HL-60/S4 treated with phorbol 12-myristate 13-acetate at 8.2 ng/mL for 4 days and 3 days (cell line): ENCODE data around the gene SPINK4.

Source experiments
- in situ Hi-C: fragments of 300-500 bp; cut with MboI; formaldehyde crosslinking; loops from 2 replicates; pipeline ENCODE4 v1.15.0; 2022; ENCODE audit warnings: low sequenced_read_pairs

SPINK4 gene

GRCh38 chr9:33290247-33291030 lies 50.5 kb downstream of the SPINK4 start, which contains the start of gene NFX1:
Gene NFX1, plus strand, starts transcription at chr9:33290516. Its CDS starts 57 bp downstream, at chr9:33290573.
- in situ Hi-C loops, result no loop called here

- in situ Hi-C loops, result no loop called here
These were observed 51.0 kb downstream of the SPINK4 start for GRCh38 chr9:33291031-33291397.

- in situ Hi-C loops, result no loop called here
These were observed 51.9 kb downstream of the SPINK4 start for GRCh38 chr9:33291901-33292300.

GRCh38 chr9:33293782-33294181 lies 53.8 kb downstream of the SPINK4 start:
- in situ Hi-C loops, result no loop called here

- in situ Hi-C loops, result no loop called here
These were observed 54.9 kb downstream of the SPINK4 start for GRCh38 chr9:33294670-33295432.

- in situ Hi-C loops, result no loop called here
These were observed 55.6 kb downstream of the SPINK4 start for GRCh38 chr9:33295571-33295970.

- in situ Hi-C loops, result no loop called here
These were observed 57.5 kb downstream of the SPINK4 start for GRCh38 chr9:33297432-33297831.
